ENCODE results near the gene DYNLT5. TPM values are rescaled to one million over a fixed set of nuclear protein-coding genes. Genes with fewer than 3 reads are reported as not detected.

DYNLT5 gene
- total RNA-seq, 4 donors from 2014 or later, result 0.22 to 3.1 TPM; not detected in 2

DNA sequence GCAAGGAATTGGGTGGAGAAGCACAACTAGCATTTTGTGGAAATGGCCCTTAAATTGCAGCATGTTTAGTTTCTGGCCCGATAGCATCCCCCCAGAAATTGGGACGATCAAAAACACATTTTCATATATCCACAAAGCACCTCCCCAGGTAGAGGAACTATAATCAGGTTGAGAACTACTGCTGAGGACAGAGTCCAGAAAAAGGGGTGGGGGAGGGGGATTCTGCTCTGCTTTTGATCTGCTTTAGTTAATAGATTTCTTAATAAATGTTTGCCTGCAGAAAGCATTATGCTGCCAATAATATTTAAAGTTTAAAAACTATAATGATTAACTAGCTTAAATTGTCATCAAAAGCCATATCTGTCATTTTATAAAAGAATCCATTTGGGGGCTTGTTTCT lies 14.4 kb upstream of the DYNLT5 start:
- Histone ChIP-seq H3K36me3 (no peaks in the 10 kb centered on the region), H3K4me1 (no peaks in the 10 kb centered on the region), H3K27me3 (no peaks in the 10 kb centered on the region), H3K4me3 (no peak overlapping the region), H3K27ac (no peak overlapping the region), H3K9me3 (no peaks in the 10 kb centered on the region)
- 76 to 92% methylated on average over 2 of the region's 2 CpGs for WGBS, 2 donors
- no peak for TF ChIP-seq CTCF (IDR thresholded peaks at IDR 0.05)
- intact Hi-C loops (cut with DNase I), result no loop called here
- DNase-seq, result no peak

DNA sequence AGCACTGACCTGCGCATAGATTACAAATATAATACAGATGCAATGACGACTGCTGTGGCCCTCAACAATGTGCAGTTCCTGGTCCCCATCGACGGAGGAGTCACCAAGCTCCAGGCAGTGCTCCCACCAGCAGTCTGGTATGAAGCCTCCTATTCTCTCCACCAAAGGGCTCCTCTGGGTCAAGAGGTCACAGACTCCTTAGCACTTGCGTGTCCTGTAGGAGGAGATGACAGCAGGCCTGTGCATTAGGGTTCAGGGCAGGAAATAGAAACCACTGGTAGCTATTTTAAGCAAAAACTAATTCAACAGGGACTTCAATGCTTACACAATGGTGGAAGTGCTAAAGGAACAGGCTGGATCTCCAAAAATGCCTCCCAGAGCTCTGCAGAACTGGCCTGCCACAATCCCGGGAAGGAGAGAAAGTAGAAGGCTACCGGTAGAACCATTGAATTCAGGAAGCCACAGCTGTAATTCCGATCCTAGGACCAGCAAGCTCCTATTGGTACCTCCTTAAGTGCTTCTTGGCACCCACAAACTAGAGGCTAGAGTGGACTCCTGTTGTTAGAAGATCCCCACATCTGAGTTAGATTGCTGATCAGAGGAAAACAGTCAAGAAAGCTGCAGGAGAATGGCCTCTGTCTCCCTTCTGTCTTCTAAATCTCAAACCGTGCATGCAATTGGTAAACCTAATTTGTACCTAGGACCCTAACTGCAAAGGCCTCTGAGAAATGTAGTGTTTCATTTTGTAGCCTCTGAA lies 12.7 kb upstream of the DYNLT5 start:
- no peak overlapping the region for H3K27ac ChIP-seq
- H3K36me3 ChIP-seq, result no peaks in the 10 kb centered on the region
- DNase-seq, result no peak

GRCh38 chr1:66745451-66745850 lies 6.8 kb upstream of the DYNLT5 start:
- Histone ChIP-seq H3K4me1 (no peaks in the 10 kb centered on the region), H3K27me3 (no peaks in the 10 kb centered on the region), H3K4me3 (no peak overlapping the region), H3K36me3 (no peaks in the 10 kb centered on the region), H3K27ac (no peak overlapping the region), H3K9me3 (no peaks in the 10 kb centered on the region)
- DNase-seq, result no peak
- TF ChIP-seq CTCF (IDR thresholded peaks at IDR 0.05) (no peak), POLR2A (IDR thresholded peaks at IDR 0.05) (no peak)
- intact Hi-C loops (cut with DNase I), result no loop called here
- WGBS, 2 donors, result 51 to 54% methylated on average over 2 of the region's 2 CpGs

More for the DNA sequence above, 12.7 kb upstream of the DYNLT5 start:
- Histone ChIP-seq H3K4me1 (no peaks in the 10 kb centered on the region), H3K4me3 (no peak overlapping the region), H3K27me3 (no peaks in the 10 kb centered on the region), H3K9me3 (no peaks in the 10 kb centered on the region)
- 71% methylated on average over 4 to 9 of the region's 9 CpGs for WGBS, 2 donors
- intact Hi-C loops (cut with DNase I), result no loop called here
- TF ChIP-seq POLR2A (IDR thresholded peaks at IDR 0.05) (no peak), CTCF (IDR thresholded peaks at IDR 0.05) (no peak)

GRCh38 chr1:66747501-66747900 lies 4.8 kb upstream of the DYNLT5 start:
- 15 to 19% methylated on average over 1 of the region's 1 CpG for WGBS, 2 donors
- no peak overlapping the region for H3K4me3 ChIP-seq
- DNase-seq, result no peak

More at GRCh38 chr1:66747501-66747900, 4.8 kb upstream of the DYNLT5 start:
- intact Hi-C loops (cut with DNase I), result no loop called here
- Histone ChIP-seq H3K4me1 (peaks cover 0 to 10% (median 5%) of the 10 kb centered on the region in 3 donors), H3K27me3 (peaks cover 0 to 16% (median 0%) of the 10 kb centered on the region in 4 donors), H3K36me3 (no peaks in the 10 kb centered on the region), H3K27ac (no peak overlapping the region), H3K9me3 (no peaks in the 10 kb centered on the region)
- TF ChIP-seq CTCF (IDR thresholded peaks at IDR 0.05), result no peak
- TF ChIP-seq POLR2A (IDR thresholded peaks at IDR 0.05), result no peak
